ENCODE data around the gene DHX29. TPM values are rescaled to one million over a fixed set of nuclear protein-coding genes. Genes with fewer than 3 reads are reported as not detected.

The DHX29 gene
- total RNA-seq, 1 donor from 2014 or later: 17.4 TPM

GRCh38 chr5:55338092-55338613 lies 30.7 kb upstream of the DHX29 start:
- no peak for DNase-seq
- H3K36me3 Mint-ChIP-seq (ENCODE audit: low read depth): peaks cover 62% of the 10 kb centered on the region
- peak overlapping the region; percentile 32 for H3K27ac Mint-ChIP-seq
- no peaks in the 10 kb centered on the region for H3K27me3 Mint-ChIP-seq
- H3K4me1 Mint-ChIP-seq: peaks cover 22% of the 10 kb centered on the region
- no peaks in the 10 kb centered on the region for H3K9me3 Mint-ChIP-seq
- no peak for TF ChIP-seq CTCF (IDR thresholded peaks at IDR 0.05)
- no peak for ATAC-seq (ENCODE audit: low read depth)
- intact Hi-C loops (cut with micrococcal nuclease): no loop called here
- ChIA-PET POLR2A (interaction anchor here (0.8 kb wide), 1 partner anchor 1077 kb away, joined by 6 read pairs; no protein-coding TSS in a partner anchor), CTCF (no interaction called here)
- H3K4me3 Mint-ChIP-seq: no peak overlapping the region

- POLR2A ChIA-PET: interaction anchor here (0.6 kb wide), 1 partner anchor 253 kb away, joined by 5 read pairs; no protein-coding TSS in a partner anchor
- H3K36me3 Mint-ChIP-seq (ENCODE audit: low read depth): peaks cover 70% of the 10 kb centered on the region
- peaks cover 24% of the 10 kb centered on the region for H3K4me1 Mint-ChIP-seq
- no peaks in the 10 kb centered on the region for H3K27me3 Mint-ChIP-seq
- DNase-seq (no peak), ATAC-seq (ENCODE audit: low read depth) (no peak)
- no peak overlapping the region for H3K4me3 Mint-ChIP-seq
- intact Hi-C loops (cut with micrococcal nuclease): no loop called here
- CTCF ChIA-PET: interaction anchor here (1.3 kb wide), 1 partner anchor 358 kb away, joined by 3 read pairs; no protein-coding TSS in a partner anchor
- no peak overlapping the region for H3K27ac Mint-ChIP-seq
- no peaks in the 10 kb centered on the region for H3K9me3 Mint-ChIP-seq
- no peak for TF ChIP-seq CTCF (IDR thresholded peaks at IDR 0.05)
Observed at GRCh38 chr5:55333811-55334210, 26.3 kb upstream of the DHX29 start.

- intact Hi-C loops (cut with micrococcal nuclease): no loop called here
- no peak overlapping the region for H3K27ac Mint-ChIP-seq
- H3K4me1 Mint-ChIP-seq: peaks cover 18% of the 10 kb centered on the region
- CTCF ChIA-PET: no interaction called here
- H3K27me3 Mint-ChIP-seq: no peaks in the 10 kb centered on the region
- ATAC-seq (ENCODE audit: low read depth): no peak
- peaks cover 73% of the 10 kb centered on the region for H3K36me3 Mint-ChIP-seq (ENCODE audit: low read depth)
- H3K9me3 Mint-ChIP-seq: no peaks in the 10 kb centered on the region
- POLR2A ChIA-PET: interaction anchor here (0.6 kb wide), 1 partner anchor 26 kb away, joined by 3 read pairs; the partner anchor contains the start of gene DHX29
- no peak overlapping the region for H3K4me3 Mint-ChIP-seq
- no peak for TF ChIP-seq CTCF (IDR thresholded peaks at IDR 0.05)
- no peak for DNase-seq
Observed at GRCh38 chr5:55333017-55333416, 25.5 kb upstream of the DHX29 start.

GRCh38 chr5:55331321-55331720 lies 23.8 kb upstream of the DHX29 start:
- intact Hi-C loops (cut with micrococcal nuclease): no loop called here
- no peak for ATAC-seq (ENCODE audit: low read depth)
- ChIA-PET POLR2A (no interaction called here), CTCF (no interaction called here)
- Mint-ChIP-seq H3K4me1 (peaks cover 13% of the 10 kb centered on the region), H3K27ac (no peak overlapping the region), H3K4me3 (no peak overlapping the region), H3K9me3 (no peaks in the 10 kb centered on the region), H3K27me3 (no peaks in the 10 kb centered on the region), H3K36me3 (ENCODE audit: low read depth) (peaks cover 75% of the 10 kb centered on the region)
- TF ChIP-seq CTCF (IDR thresholded peaks at IDR 0.05): no peak
- DNase-seq: no peak

GRCh38 chr5:55327281-55327680 lies 19.8 kb upstream of the DHX29 start:
- no peak for TF ChIP-seq CTCF (IDR thresholded peaks at IDR 0.05)
- H3K27ac Mint-ChIP-seq: no peak overlapping the region
- CTCF ChIA-PET: interaction anchor here (0.8 to 1.4 kb wide), 2 partner anchors 16 to 364 kb away, joined by 3 to 4 read pairs; no protein-coding TSS in a partner anchor
- intact Hi-C loops (cut with micrococcal nuclease): no loop called here
- POLR2A ChIA-PET: no interaction called here
- no peaks in the 10 kb centered on the region for H3K27me3 Mint-ChIP-seq
- no peak overlapping the region for H3K4me3 Mint-ChIP-seq
- DNase-seq: no peak
- no peak for ATAC-seq (ENCODE audit: low read depth)
- H3K9me3 Mint-ChIP-seq: no peaks in the 10 kb centered on the region
- peaks cover 76% of the 10 kb centered on the region for H3K36me3 Mint-ChIP-seq (ENCODE audit: low read depth)
- peaks cover 12% of the 10 kb centered on the region for H3K4me1 Mint-ChIP-seq
